ENCODE data around the gene FAM114A1. TPM values are rescaled to one million over a fixed set of nuclear protein-coding genes. Genes with fewer than 3 reads are reported as not detected.

FAM114A1 gene
- total and polyA plus RNA-seq, 2 experiments from 2014 or later = 13.0 to 14.5 TPM

DNA sequence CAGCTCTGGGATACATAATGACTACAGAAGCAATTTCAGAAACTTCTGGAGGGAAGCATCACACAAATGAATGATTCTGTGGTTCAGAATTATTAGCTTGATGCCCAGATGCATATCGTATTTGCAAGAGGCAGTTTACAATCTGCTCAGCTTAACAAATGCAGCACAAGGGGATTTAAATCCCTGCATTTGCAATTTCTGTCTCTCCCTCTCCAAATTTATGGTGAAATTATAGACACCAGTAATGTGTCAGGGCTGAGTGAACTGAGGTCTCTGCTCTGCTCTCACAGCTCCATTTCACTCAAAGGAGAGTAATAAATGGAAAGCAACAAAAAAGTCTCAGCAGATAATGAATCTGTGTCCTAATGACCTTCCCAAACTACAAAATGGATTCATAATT lies 84.4 kb downstream of the FAM114A1 start:
- TF ChIP-seq, protein P1, sequence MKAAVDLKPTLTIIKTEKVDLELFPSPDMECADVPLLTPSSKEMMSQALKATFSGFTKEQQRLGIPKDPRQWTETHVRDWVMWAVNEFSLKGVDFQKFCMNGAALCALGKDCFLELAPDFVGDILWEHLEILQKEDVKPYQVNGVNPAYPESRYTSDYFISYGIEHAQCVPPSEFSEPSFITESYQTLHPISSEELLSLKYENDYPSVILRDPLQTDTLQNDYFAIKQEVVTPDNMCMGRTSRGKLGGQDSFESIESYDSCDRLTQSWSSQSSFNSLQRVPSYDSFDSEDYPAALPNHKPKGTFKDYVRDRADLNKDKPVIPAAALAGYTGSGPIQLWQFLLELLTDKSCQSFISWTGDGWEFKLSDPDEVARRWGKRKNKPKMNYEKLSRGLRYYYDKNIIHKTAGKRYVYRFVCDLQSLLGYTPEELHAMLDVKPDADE (IDR thresholded peaks at IDR 0.05) = no peak
- no peak for TF ChIP-seq EZH2phosphoT487 (IDR thresholded peaks at IDR 0.05; ENCODE audit: unreplicated experiment)
- TF ChIP-seq REST (IDR thresholded peaks at IDR 0.05; ENCODE audit: unreplicated experiment) = no peak
- no peak for TF ChIP-seq ZNF114 (CRISPR knock-in tag; IDR thresholded peaks at IDR 0.05)
- TF ChIP-seq STAT1 (IDR thresholded peaks at IDR 0.05; ENCODE audit: unreplicated experiment) = no peak
- no peak for TF ChIP-seq CREB1 (CRISPR knock-in tag; IDR thresholded peaks at IDR 0.05; ENCODE audit: low read depth)
- TF ChIP-seq, protein P2, sequence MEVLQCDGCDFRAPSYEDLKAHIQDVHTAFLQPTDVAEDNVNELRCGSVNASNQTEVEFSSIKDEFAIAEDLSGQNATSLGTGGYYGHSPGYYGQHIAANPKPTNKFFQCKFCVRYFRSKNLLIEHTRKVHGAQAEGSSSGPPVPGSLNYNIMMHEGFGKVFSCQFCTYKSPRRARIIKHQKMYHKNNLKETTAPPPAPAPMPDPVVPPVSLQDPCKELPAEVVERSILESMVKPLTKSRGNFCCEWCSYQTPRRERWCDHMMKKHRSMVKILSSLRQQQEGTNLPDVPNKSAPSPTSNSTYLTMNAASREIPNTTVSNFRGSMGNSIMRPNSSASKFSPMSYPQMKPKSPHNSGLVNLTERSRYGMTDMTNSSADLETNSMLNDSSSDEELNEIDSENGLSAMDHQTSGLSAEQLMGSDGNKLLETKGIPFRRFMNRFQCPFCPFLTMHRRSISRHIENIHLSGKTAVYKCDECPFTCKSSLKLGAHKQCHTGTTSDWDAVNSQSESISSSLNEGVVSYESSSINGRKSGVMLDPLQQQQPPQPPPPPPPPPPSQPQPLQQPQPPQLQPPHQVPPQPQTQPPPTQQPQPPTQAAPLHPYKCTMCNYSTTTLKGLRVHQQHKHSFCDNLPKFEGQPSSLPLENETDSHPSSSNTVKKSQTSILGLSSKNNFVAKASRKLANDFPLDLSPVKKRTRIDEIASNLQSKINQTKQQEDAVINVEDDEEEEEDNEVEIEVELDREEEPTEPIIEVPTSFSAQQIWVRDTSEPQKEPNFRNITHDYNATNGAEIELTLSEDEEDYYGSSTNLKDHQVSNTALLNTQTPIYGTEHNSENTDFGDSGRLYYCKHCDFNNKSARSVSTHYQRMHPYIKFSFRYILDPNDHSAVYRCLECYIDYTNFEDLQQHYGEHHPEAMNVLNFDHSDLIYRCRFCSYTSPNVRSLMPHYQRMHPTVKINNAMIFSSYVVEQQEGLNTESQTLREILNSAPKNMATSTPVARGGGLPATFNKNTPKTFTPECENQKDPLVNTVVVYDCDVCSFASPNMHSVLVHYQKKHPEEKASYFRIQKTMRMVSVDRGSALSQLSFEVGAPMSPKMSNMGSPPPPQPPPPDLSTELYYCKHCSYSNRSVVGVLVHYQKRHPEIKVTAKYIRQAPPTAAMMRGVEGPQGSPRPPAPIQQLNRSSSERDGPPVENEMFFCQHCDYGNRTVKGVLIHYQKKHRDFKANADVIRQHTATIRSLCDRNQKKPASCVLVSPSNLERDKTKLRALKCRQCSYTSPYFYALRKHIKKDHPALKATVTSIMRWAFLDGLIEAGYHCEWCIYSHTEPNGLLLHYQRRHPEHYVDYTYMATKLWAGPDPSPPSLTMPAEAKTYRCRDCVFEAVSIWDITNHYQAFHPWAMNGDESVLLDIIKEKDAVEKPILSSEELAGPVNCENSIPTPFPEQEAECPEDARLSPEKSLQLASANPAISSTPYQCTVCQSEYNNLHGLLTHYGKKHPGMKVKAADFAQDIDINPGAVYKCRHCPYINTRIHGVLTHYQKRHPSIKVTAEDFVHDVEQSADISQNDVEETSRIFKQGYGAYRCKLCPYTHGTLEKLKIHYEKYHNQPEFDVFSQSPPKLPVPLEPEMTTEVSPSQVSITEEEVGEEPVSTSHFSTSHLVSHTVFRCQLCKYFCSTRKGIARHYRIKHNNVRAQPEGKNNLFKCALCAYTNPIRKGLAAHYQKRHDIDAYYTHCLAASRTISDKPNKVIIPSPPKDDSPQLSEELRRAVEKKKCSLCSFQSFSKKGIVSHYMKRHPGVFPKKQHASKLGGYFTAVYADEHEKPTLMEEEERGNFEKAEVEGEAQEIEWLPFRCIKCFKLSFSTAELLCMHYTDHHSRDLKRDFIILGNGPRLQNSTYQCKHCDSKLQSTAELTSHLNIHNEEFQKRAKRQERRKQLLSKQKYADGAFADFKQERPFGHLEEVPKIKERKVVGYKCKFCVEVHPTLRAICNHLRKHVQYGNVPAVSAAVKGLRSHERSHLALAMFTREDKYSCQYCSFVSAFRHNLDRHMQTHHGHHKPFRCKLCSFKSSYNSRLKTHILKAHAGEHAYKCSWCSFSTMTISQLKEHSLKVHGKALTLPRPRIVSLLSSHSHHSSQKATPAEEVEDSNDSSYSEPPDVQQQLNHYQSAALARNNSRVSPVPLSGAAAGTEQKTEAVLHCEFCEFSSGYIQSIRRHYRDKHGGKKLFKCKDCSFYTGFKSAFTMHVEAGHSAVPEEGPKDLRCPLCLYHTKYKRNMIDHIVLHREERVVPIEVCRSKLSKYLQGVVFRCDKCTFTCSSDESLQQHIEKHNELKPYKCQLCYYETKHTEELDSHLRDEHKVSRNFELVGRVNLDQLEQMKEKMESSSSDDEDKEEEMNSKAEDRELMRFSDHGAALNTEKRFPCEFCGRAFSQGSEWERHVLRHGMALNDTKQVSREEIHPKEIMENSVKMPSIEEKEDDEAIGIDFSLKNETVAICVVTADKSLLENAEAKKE (CRISPR knock-in tag; IDR thresholded peaks at IDR 0.05) = no peak
- TF ChIP-seq POLR2AphosphoS5 (IDR thresholded peaks at IDR 0.05; ENCODE audit: low read depth) = no peak
- TF ChIP-seq, protein P3, sequence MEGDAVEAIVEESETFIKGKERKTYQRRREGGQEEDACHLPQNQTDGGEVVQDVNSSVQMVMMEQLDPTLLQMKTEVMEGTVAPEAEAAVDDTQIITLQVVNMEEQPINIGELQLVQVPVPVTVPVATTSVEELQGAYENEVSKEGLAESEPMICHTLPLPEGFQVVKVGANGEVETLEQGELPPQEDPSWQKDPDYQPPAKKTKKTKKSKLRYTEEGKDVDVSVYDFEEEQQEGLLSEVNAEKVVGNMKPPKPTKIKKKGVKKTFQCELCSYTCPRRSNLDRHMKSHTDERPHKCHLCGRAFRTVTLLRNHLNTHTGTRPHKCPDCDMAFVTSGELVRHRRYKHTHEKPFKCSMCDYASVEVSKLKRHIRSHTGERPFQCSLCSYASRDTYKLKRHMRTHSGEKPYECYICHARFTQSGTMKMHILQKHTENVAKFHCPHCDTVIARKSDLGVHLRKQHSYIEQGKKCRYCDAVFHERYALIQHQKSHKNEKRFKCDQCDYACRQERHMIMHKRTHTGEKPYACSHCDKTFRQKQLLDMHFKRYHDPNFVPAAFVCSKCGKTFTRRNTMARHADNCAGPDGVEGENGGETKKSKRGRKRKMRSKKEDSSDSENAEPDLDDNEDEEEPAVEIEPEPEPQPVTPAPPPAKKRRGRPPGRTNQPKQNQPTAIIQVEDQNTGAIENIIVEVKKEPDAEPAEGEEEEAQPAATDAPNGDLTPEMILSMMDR (conservative IDR thresholded peaks at IDR 0.05; ENCODE audit: low read depth in 2 of 2) = no peak
- no peak overlapping the region for H3K27ac ChIP-seq (ENCODE audit: low read depth)
- H3K9me3 Mint-ChIP-seq = no peaks in the 10 kb centered on the region
- no peak overlapping the region for H3K4me3 Mint-ChIP-seq
- DNase-seq (ENCODE audit: low spot score) (no peak), ATAC-seq (no peak)
- H3K27ac Mint-ChIP-seq = no peak overlapping the region
- H3K9me2 ChIP-seq (ENCODE audit: insufficient read depth) = no peaks in the 10 kb centered on the region
- H3K4me2 ChIP-seq = no peak overlapping the region
- peaks cover 2% of the 10 kb centered on the region for H3K27me3 Mint-ChIP-seq (ENCODE audit: insufficient read depth, low read depth, poor library complexity)
- H3K4me1 Mint-ChIP-seq = peaks cover 2% of the 10 kb centered on the region; the same call in 1 of the 3 replicates
- H2AFZ ChIP-seq = no peak overlapping the region
- no peak overlapping the region for H3K4me3 ChIP-seq
- H3F3A ChIP-seq (replicated peaks; ENCODE audit: low read depth) = no peaks in the 10 kb centered on the region
- no peaks in the 10 kb centered on the region for H3K4me1 ChIP-seq (ENCODE audit: insufficient read depth)
- no peaks in the 10 kb centered on the region for H3K36me3 Mint-ChIP-seq (ENCODE audit: low read depth)
- H3K27me3 ChIP-seq (ENCODE audit: insufficient read depth) = no peaks in the 10 kb centered on the region
- H3K36me3 ChIP-seq (ENCODE audit: insufficient read depth) = no peaks in the 10 kb centered on the region
- no peaks in the 10 kb centered on the region for H4K20me1 ChIP-seq (replicated peaks; ENCODE audit: insufficient read depth)
- H3K79me2 ChIP-seq (replicated peaks; ENCODE audit: insufficient read depth) = no peaks in the 10 kb centered on the region

All from GM23338 (cell line).